Stimulated activated CD4-positive, alpha-beta T cell treated with anti-CD3 and anti-CD28 coated beads, Interleukin-15, amount 100 ng/mL, for 24 hours (primary cell): ENCODE measurements around the gene TMEM132C.
A peak's percentile ranks its signal among the peaks of the same experiment; 100 is the strongest.

Experiments
- DNase-seq: peaks from one replicate; pipeline ENCODE4 v3.0.0-alpha.2; 2020

Gene TMEM132C

GRCh38 chr12:128339631-128340030, 72.7 kb downstream of the TMEM132C start:
- no peak for DNase-seq

DNA sequence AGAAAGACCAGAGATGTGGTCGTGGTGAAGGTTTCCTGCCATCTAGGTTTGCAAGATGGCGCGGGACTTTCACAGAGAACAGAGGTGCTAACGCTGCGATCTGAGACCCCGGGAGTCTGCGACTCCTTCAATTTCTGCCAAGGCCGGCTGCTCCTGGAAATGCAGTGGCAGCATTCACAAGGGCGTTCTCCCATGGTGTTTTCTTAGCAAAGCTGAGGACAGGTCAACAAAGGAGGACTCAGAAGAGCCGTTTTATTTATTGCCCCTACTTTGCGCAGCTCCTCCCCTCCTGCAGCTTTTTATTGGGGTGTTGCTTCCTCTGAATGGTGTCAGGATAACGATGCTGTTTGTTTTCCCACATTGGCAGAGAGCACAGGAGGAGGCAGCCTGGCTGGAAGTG, 86.3 kb downstream of the TMEM132C start:
- DNase-seq, result no peak

GRCh38 chr12:128356547-128356946, 89.6 kb downstream of the TMEM132C start:
- no peak for DNase-seq

DNA sequence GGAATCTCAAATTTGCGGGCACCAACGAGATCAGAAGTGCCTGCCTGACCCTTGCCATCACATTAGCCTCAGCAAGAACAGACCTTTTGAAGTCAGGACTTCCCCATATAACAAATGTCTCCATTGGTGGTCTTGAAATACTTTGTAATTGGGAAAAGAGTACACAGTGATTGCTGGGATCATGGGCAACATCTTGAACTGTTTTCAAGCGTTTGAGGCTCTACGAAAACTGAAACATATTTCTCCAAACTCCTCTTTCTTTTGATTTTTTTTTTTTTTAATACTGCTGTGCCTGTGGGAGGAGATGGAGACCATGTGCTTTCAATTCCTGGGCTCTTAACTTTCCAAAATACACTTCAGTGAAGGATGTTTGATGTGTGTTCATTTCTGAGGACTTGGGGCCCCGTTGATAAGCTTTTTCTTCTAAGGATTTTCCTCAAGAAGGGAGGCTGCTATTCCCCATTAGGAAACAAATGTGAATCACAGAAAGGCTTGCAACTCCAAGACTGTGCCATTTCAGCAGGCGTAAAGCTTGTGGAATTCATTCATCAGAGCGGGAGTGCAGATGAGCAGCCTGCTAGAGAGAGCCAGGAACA, 94.5 kb downstream of the TMEM132C start:
- DNase-seq, result no peak

GRCh38 chr12:128365032-128365431, 98.1 kb downstream of the TMEM132C start:
- DNase-seq, result no peak

- no peak for DNase-seq
These were observed 98.8 kb downstream of the TMEM132C start for GRCh38 chr12:128365651-128366231.

DNA sequence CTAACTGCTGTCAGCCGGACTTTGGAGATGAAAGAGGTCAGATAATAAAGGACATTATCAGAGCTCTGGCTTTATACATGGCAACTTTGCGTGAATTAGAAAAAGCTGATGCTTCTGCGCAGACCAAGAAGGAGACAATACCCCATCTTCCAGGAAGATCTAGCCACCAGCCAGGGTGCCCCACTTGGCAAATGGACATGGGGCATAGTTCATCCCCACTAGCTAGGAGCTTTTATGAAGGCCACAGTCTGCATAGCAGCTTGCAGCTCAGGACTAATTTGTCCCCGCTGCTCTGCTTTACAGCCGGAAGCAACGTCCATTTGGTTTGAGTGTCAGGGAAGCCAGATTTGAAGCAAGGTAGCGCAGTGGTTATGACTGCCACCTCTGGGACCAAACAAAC, 101.0 kb downstream of the TMEM132C start:
- DNase-seq, result no peak

GRCh38 chr12:128381541-128381940, 114.6 kb downstream of the TMEM132C start:
- no peak for DNase-seq

DNA sequence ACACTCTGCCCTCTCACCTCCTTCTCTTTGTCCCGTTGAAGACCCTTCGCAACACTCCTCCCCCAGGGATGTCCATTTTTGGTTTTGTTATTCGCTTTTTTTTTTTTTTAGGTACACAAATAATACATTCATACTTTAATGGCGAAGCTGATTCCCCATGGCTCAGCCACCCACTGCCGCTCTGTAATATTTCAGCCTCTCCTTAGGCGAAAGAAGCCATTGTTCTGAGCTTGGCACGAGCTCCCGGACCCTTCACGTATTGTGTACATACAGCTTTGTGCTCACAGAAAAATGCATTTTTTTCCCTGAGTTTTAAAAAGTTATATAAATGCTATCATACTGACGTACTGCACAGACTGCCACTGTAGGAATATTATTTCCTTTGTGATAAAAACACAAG, 115.0 kb downstream of the TMEM132C start:
- no peak for DNase-seq

DNA sequence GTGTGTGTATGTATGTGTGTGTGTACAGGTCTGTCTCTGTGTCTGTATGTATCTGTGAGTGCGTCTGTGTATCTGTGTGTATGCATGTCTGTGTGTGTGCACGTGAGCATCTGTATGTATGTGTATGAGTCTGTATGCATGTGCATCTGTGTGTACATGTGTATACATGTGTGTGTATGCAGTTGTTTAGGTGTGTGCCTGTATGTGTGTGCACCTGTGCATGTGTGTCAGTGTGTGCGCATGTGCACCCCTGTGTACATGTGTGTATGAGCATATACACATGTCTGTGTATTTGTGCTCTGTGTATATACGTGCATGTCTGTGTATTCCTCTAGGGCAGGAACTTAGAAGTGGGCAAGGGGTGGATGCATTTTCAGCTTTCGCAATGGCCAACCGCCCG, 116.0 kb downstream of the TMEM132C start:
- no peak for DNase-seq

GRCh38 chr12:128383357-128383937, 116.5 kb downstream of the TMEM132C start:
- DNase-seq, result no peak

- DNase-seq, result no peak
These were observed 118.8 kb downstream of the TMEM132C start for GRCh38 chr12:128385736-128386135.

GRCh38 chr12:128387811-128388422, 120.9 kb downstream of the TMEM132C start:
- DNase-seq, result peak; percentile 50

GRCh38 chr12:128388461-128389000, 121.6 kb downstream of the TMEM132C start:
- no peak for DNase-seq

DNA sequence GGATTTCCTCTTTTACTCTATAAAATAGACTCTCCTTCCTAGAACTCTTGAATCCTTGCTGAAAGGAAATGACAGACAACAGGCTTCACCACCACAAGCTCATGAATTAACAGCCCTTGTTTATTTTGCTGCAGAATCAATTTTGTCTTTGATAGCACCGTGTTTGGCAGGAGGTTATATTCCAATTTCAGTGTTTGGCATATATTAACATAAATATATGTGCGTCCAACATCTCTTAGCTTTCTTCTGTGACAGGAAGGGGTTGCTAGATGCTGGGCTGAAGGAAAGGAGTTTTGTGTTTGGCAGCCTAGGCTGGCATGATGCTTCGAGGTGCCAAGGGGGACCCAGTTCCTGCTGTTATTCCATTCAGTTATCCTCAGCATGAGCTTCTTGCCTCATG, 126.4 kb downstream of the TMEM132C start:
- DNase-seq, result no peak

- no peak for DNase-seq
These were observed 127.2 kb downstream of the TMEM132C start for GRCh38 chr12:128394137-128394536.

DNA sequence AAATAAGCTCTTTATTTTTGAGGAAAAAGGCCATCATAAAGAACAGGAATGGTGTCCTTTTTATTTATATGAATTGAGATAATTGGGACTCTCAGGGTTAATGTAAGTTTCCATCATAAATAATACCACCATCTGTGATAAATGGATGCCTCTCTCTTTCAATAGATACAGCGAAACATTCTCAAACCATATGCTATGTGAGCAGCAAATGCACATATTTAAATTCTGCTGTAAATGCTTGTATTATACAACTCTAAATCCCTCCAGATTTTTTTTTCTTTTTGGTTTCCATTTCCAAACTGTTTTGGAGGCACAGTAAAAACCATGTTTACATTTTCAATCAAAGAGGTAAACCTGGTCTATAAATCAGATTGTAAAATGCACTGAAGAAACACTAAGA, 132.3 kb downstream of the TMEM132C start:
- no peak for DNase-seq

- no peak for DNase-seq
These were observed 135.7 kb downstream of the TMEM132C start for GRCh38 chr12:128402486-128403243.

GRCh38 chr12:128408669-128409068, 141.7 kb downstream of the TMEM132C start:
- no peak for DNase-seq

- no peak for DNase-seq
These were observed 148.1 kb downstream of the TMEM132C start for GRCh38 chr12:128415036-128415560.

DNA sequence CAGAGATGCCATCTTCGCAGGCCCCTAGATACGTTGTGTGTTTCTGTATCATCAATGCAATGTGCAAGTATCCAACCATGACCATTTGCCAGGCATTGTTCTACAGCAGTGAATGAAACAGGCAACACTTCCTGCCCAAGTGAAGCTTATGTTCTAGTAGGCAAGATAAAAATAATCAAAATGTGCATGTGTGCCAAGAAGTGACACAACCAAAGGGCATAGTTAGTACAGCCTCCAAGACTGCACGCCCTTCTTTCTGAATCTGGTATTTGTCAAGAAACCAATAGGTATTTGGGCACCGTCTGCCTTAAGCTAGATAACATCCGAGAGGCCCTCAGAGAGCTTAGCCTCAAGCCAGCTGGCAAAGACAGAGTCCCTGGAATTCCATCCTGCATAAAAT, 152.0 kb downstream of the TMEM132C start:
- no peak for DNase-seq

GRCh38 chr12:128420163-128420562, 153.2 kb downstream of the TMEM132C start:
- no peak for DNase-seq

DNA sequence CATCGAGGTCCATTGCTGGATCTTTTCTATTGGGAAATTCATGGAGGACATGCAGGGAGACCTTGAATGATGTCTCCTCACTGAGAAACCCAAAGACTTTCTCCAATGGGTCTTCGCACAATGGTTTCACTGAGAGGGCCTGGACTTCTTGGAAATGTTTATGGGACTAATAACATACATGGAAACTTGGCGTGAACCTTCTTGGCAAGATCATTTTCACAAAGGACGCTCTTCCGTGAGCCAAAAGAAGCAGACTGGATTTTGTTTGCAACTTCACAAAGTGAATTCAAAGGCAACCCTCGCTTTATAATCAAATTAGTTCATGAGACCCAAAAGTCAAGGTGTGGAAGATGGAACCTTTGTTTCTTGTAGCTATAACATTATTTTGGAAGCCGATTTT, 154.4 kb downstream of the TMEM132C start:
- DNase-seq, result no peak
